D721Med (cell line): ENCODE measurements around the gene CTNNA2.

ENCODE experiments used
- DNase-seq: peaks from one replicate; pipeline ENCODE4 v3.0.0; 2011; ENCODE audit warnings: low spot score; ENCODE audit not compliant: insufficient read length
- FAIRE-seq: peaks from 2 replicates; lab custom pipeline; 2011; peaks lifted over from hg19 to GRCh38; lab: Jason Lieb, UNC
- CTCF ChIP-seq: IDR thresholded peaks from 2 replicates; pipeline ENCODE4 v1.5.1; 2012; ENCODE audit warnings: mild to moderate bottlenecking, control low read depth; ENCODE audit not compliant: insufficient read depth; ENCODE audit errors: missing control alignments

Gene CTNNA2

GRCh38 chr2:80381666-80382065 lies 868.8 kb downstream of the CTNNA2 start:
- TF ChIP-seq CTCF: no peak
- DNase-seq (no peak), FAIRE-seq (no peak)

- DNase-seq (no peak), FAIRE-seq (no peak)
- no peak for TF ChIP-seq CTCF
Observed at GRCh38 chr2:80392441-80392840, 879.6 kb downstream of the CTNNA2 start.

- TF ChIP-seq CTCF: no peak
- no peak for DNase-seq
- no peak for FAIRE-seq
Observed at GRCh38 chr2:80393991-80394390, 881.1 kb downstream of the CTNNA2 start.

GRCh38 chr2:80395251-80395650 lies 882.4 kb downstream of the CTNNA2 start:
- FAIRE-seq (no peak), DNase-seq (no peak)
- no peak for TF ChIP-seq CTCF

GRCh38 chr2:80396276-80396675 lies 883.4 kb downstream of the CTNNA2 start:
- FAIRE-seq: no peak
- DNase-seq: no peak
- no peak for TF ChIP-seq CTCF

GRCh38 chr2:80403081-80403480 lies 890.2 kb downstream of the CTNNA2 start:
- FAIRE-seq: no peak
- no peak for DNase-seq
- no peak for TF ChIP-seq CTCF

- DNase-seq: no peak
- no peak for TF ChIP-seq CTCF
- FAIRE-seq: no peak
Observed at GRCh38 chr2:80407377-80407776, 894.5 kb downstream of the CTNNA2 start.
